GM04503 (cell line): ENCODE measurements around the gene METTL26.

Experiments
- DNase-seq: peaks from one replicate; pipeline ENCODE4 v3.0.0-alpha.2; 2012; ENCODE audit warnings: low read depth

METTL26 gene

DNA sequence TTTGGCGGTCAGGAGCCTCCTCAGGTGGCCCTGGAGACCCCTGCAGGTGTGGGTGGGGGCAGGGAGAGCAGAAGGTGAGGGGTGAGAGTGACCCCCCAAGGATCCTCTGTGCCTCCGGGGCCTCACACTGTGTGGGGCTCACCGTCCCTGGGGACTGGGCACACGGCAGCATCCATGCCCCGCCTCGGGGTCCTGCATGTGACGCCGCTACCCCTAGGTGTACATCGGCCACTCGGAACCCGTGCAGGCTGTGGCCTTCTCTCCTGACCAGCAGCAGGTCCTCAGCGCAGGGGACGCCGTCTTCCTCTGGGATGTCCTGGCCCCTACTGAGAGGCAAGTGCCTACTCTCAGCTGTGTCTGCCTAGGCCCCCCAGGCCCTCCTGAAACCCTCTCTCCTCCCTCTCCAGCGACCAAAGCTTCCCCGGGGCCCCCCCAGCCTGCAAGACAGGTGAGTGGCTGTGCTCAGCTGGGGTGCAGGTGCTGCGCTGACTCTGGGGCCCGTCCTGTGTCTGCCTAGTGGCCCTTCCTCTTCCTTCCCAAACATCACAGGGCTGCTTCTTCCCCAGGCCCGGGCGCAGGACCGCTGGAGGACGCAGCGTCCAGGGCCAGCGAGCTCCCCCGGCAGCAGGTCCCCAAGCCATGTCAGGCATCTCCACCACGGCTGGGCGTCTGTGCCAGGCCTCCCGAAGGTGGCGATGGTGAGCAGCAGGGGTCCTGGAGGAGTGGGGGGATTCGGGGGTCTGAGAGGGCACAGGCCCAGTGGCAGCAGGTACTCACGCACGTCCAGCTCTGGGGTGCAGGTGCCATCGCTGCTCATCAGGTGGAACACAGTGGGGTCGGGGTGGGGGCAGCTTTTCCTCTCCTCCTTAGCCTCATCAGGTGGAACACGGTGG is 22.8 kb upstream of the METTL26 start:
- no peak for DNase-seq

- DNase-seq = no peak
These were observed 21.4 kb upstream of the METTL26 start for GRCh38 chr16:657487-657886.

- no peak for DNase-seq
These were observed 17.9 kb upstream of the METTL26 start for GRCh38 chr16:654034-654433.

GRCh38 chr16:652454-653305 is 16.6 kb upstream of the METTL26 start:
- no peak for DNase-seq

DNA sequence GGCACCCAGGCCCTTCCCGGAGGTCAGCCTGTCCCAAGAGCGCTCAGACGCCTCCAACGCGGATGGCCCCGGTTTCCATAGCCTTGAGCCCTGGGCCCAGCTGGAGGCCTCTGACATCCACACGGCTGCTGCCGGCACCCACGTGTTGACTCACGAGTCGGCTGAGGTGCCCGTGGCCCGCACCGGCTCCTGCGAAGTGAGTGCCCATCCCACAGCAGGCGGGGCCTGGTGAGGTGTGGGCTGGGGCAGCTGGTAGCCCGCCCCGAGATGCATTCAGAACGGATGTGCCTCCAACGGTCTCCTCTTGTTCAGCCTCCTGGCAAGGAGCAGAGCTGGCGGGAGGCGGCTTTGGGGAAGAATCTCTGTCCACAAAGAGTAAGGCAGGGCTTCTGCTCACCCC is 15.7 kb upstream of the METTL26 start:
- no peak for DNase-seq

- DNase-seq = no peak
These were observed 13.5 kb upstream of the METTL26 start for GRCh38 chr16:649631-650030.

DNA sequence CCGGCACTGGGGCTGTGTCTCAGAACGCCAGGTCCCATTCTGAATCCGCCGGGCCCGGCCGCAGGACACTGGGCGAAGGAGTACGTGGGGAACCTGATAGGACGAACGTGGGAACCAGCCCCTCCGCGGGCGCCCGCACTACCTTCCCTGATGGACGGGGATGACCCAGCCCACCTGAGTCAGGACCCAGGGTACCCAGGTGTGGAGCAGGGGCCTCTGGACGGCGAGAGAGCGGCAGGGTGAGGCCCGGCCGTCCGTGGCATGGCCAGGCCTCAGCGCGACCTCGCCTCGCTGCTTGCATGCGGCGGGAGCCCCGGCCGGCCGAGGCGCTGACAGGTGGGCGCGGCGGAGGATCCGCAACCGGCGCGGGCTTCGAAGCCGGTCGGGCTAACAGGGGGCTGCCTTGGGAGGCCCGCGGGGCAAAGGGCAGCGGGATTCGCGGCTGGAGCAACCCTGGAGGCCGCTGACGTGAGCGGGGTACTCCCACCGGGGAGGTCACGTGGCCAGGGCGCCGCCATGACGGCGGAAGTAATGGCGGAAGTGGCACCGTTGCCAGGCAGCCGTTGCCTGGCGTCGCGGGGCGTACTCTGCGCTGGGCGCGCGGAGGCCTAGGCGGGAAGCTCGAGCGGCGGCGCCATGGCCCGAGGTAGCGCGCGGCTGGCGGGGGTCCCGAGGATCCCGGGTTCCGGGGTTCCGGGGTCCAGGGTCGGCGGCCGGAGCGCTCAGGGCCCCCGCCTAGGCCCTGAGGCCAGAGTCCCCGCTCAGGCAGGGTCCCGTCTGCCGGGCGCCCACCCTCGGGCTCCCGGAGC is 12.9 kb upstream of the METTL26 start, which contains the start of gene WDR90:
Gene WDR90, plus strand, starts transcription at position 585 of the 809 bp plus-strand sequence. Its CDS starts 52 bp downstream, at position 637.
- no peak for DNase-seq

DNA sequence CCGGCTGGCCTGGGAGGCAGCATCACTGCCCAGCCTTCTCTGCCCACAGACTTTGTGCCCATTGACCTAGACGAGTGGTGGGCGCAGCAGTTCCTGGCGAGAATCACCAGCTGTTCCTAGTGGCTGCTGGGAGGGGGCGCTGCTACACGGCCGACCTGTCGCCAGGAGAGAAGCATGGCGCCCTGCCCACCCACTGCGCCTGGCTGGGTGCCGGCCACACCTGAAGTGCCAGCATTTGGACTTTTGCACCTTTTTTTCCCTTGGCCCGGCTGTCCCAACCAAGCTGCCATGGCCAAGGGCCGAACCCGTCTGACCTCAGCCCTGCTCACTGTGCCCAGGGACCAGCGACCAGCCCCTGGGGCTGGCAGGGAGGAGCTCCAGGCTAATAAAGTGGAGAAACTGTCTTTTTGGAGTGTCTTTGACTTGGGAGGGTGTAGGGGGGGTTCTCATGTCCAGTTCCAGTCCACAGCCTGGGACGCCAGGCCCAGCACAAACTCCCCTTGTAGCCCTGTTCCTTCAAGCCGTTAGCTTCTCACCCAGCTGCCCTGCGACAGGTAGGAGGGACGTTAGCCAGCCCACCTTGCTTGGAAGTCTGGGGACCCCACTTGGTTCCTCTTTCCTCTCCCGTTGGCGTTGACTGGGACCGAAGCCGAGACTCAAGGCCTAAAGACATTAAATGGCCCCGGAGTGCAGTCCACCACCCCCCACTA is 12.1 kb upstream of the METTL26 start:
- no peak for DNase-seq

DNA sequence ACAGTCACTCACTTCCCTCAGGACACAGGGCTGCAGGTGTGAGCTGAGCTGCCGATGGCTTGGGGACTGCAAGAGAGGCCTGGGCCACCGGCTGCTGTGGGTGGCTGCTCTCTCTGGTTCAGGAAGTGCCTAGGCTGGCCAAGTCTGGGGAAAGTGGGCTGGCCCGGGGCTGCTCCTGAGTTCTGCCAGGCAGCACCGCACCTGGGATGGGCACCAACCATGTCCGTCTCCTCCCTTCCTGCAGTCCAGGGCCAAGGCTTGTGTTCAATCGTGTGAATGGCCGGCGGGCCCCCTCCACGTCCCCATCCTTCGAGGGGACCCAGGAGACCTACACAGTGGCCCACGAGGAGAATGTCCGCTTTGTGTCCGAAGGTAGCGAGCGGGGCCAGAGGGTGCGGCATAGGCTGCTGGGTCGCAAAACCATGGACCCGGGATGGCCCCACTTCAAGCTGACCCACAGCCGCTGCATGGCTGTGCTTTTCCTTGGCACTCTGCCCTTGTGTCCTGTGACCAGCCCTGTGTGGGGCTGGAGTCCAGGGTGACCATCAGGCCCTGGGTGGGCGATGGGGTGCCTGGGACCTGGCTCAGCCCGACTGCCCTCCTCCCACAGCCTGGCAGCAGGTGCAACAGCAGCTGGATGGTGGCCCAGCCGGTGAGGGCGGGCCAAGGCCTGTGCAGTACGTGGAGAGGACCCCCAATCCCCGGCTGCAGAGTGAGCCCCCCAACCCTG is 11.2 kb upstream of the METTL26 start:
- no peak for DNase-seq

GRCh38 chr16:646679-647172 is 10.6 kb upstream of the METTL26 start:
- no peak for DNase-seq

GRCh38 chr16:645852-646678 is 10.0 kb upstream of the METTL26 start:
- no peak for DNase-seq

- DNase-seq = no peak
These were observed 8.5 kb upstream of the METTL26 start for GRCh38 chr16:644556-644955.

- no peak for DNase-seq
These were observed 6.9 kb upstream of the METTL26 start for GRCh38 chr16:643050-643368.

DNA sequence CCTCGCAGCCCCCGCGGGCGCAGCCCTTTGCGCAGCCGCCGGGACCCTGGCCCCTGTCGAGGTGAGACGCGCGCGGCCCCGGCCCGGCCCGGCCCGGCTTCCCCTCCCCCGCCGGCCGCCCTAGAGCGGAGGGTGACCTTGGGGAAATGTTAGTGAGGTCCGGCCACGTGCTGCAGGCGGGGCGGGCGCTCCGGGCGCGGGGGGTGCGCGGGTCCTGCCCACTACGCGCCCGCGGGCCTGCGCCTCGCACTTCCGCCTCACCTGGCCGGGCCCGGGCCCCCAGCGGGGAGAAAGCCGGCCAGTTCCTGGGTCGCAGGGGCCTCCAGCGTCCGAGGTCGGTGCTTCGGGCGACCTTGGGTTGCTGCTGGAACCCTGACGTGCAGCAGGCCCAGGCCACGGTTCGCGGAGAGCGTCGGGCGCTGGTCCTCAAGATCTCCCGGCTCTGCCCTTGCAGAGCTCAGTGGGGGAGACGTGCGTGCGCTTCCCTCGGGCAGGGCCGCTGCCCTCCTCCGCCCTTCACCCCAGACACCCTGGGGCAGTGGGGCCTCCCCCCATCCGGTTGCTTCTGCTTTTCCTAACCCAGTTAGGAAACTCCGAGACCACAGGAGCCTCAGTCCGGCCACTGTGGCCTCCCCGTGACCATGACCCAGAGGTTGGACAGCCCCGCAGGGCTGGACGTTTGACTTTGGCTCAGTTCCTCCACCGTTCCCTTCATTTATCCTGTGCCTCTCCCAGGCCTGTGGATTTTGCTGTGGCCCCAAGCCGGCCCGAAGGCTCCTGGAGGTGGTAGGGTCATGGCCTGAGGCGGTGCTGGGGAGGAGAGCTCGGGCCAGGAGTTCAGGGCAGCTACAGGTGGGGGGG is 6.3 kb upstream of the METTL26 start:
- no peak for DNase-seq

DNA sequence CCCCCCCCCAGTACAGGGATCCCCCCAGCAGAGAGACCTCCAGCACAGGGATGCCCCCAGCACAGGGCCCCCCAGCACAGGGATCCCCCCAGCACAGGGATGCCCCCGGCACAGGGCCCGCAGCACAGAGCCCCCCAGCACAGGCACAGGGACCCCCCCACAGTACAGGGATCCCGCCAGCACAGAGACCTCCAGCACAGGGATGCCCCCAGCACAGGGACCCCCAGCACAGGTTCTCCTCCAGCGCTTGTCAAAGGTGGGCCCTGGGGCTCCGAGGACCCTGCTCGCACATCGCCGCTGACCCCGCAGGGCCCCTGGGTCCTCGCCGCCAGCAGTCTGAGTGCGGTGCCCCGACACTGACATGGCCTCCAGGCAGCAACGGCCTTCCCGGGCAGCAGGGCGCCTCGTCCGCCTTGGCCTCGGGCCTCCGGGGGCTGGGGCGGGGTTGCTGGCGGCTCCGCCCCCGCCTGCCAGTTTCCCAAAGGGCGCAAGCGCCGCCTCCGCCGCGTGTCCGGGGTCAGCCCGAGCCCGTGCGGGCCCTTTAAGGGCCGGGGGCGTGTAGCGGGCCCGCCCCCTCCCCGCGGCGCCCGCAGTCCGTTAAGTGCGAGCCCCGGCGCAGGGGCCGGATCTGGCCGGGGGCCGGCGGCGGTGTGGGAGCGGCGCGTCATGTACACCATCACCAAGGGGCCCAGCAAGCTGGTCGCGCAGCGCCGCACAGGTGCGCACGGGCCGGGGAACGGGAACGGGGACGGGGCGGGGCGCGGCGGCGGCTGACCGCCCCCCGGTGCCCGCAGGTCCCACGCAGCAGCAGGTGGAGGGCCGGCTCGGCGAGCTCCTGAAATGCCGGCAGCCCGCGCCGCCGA is 5.5 kb upstream of the METTL26 start, which contains the start of gene MCRIP2:
Gene MCRIP2, plus strand, starts transcription at position 503 of the 863 bp plus-strand sequence. Its CDS starts 164 bp downstream, at position 667.
- DNase-seq = no peak

DNA sequence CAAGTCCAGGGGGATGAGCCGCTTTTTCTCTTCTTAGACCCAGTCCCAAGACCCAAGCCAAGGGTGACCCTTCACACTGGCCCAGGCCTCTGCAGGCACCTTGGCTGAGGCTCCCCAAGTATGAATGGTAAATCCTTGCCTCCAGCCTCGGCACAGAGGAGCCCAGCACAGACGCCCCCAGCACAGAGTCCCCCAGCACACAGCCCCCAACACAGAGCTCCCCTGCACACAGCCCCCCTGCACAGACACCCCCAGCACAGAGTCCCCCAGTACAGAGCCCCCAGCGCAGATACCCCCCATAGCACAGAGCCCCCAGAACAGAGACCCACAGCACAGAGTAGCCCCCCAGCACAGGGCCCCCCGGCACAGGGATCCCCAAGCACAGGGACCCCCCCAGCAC is 4.5 kb upstream of the METTL26 start:
- no peak for DNase-seq

DNA sequence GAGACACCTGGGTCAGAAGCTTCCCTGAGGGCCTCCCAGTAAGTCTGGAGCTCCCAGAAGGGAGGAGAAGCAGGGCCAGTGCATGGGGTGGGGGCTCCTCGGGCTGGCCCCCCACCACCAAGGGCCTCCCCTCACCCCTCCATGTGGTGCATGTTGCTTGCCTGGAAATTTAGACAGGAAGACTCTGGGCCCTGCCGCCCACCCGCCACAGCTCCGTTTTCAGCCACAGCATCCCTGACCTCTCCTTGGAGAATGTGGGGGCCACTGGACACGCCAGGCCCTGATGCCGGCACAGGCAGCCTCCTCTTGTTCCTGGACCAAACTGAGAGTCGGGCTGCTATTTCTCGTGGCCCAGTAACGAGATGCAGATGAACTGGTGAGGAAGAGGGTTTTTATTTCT is 2.7 kb upstream of the METTL26 start:
- DNase-seq = no peak

- no peak for DNase-seq
These were observed 2.0 kb upstream of the METTL26 start for GRCh38 chr16:638034-638543.
